ENCODE measurements around the gene CYB5D1. TPM values are rescaled to one million over a fixed set of nuclear protein-coding genes. Genes with fewer than 3 reads are reported as not detected.
"Not testable (repeated sequence)": the region's sequence is repeated elsewhere in the genome, so short reads cannot be mapped to it uniquely, and the experiment has no call there.

CYB5D1 gene, protein sequence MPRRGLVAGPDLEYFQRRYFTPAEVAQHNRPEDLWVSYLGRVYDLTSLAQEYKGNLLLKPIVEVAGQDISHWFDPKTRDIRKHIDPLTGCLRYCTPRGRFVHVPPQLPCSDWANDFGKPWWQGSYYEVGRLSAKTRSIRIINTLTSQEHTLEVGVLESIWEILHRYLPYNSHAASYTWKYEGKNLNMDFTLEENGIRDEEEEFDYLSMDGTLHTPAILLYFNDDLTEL
- 6.8 and 11.2 TPM in 2 replicates for total RNA-seq (ENCODE audit: low replicate concordance)

DNA sequence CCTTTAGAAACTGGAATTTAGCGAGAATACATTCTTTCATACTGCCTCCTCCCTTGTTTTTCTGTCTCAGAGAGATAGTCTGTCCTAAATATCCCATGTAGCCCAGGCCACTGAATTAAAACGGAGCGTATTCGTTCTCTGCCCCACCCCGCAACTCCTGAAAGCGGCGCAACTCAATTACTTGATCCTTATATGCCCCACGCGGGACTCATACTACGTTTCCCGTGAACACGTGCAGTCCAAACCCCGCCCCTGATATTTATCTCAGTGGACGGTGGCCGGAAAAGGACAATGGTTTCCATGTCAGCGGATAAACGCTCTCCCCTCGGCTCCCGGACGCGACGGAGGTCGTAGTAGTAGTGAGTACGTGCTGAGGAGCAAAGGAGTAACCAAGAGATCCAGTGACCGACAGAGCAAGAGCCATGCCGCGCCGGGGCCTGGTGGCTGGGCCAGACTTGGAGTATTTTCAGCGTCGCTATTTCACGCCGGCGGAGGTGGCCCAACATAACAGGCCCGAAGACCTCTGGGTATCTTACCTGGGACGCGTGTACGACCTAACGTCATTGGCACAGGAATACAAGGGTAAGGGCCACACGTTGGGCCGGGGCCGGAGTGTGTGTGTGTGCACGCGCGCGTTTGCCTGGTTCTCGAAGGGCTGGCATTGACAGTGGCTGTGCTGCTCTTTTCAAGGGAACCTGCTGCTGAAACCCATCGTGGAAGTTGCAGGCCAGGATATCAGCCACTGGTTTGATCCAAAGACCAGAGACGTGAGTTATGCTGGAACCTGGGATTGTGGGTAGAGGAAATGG is at the start of gene CYB5D1:
Gene CYB5D1, plus strand, starts transcription at position 291 of the 809 bp plus-strand sequence. Its CDS starts 132 bp downstream, at position 423.
- DNase-seq (ENCODE audit: low read depth): peak; percentile 96
- TF ChIP-seq, protein P1, sequence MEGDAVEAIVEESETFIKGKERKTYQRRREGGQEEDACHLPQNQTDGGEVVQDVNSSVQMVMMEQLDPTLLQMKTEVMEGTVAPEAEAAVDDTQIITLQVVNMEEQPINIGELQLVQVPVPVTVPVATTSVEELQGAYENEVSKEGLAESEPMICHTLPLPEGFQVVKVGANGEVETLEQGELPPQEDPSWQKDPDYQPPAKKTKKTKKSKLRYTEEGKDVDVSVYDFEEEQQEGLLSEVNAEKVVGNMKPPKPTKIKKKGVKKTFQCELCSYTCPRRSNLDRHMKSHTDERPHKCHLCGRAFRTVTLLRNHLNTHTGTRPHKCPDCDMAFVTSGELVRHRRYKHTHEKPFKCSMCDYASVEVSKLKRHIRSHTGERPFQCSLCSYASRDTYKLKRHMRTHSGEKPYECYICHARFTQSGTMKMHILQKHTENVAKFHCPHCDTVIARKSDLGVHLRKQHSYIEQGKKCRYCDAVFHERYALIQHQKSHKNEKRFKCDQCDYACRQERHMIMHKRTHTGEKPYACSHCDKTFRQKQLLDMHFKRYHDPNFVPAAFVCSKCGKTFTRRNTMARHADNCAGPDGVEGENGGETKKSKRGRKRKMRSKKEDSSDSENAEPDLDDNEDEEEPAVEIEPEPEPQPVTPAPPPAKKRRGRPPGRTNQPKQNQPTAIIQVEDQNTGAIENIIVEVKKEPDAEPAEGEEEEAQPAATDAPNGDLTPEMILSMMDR (IDR thresholded peaks at IDR 0.05; ENCODE audit: insufficient read depth, low read length): no peak
- peak within 1 kb of the TSS; percentile 86 for H3K4me3 ChIP-seq (ENCODE audit: low read depth, low read length)

- H3K4me3 ChIP-seq (ENCODE audit: low read depth, low read length): no peak overlapping the region
- TF ChIP-seq, protein P1 (IDR thresholded peaks at IDR 0.05; ENCODE audit: insufficient read depth, low read length): no peak
- DNase-seq (ENCODE audit: low read depth): no peak
Measured at GRCh38 chr17:7809086-7809790, 48.6 kb upstream of the CYB5D1 start.

DNA sequence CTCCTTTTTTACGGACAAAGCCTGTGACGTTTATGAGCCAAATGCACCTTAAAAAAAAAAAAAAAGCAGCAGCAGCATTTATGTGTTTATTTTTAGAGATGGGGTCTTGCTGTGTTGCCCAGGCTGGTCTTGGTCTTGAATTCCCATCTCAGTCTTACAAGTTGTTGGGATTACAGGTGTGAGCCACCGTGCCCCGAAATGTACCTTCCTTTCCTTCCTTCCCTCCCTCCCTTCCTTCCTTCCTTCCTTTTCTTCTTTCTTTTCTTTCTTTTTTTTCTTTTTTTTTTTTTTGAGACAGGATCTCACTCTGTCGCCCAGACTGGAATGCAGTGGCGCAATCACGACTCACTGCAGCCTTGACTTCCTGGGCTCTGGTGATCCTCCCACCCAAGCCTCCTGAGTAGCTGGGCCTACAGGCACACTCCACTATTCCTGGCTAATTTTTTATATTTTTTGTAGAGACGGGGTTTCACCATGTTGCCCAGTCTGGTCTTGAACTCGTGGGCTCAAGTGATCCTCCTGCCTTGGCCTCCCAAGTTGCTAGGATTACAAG is 47.9 kb upstream of the CYB5D1 start:
- H3K4me3 ChIP-seq (ENCODE audit: low read depth, low read length): not testable (repeated sequence)
- DNase-seq (ENCODE audit: low read depth): peak; percentile 35

DNA sequence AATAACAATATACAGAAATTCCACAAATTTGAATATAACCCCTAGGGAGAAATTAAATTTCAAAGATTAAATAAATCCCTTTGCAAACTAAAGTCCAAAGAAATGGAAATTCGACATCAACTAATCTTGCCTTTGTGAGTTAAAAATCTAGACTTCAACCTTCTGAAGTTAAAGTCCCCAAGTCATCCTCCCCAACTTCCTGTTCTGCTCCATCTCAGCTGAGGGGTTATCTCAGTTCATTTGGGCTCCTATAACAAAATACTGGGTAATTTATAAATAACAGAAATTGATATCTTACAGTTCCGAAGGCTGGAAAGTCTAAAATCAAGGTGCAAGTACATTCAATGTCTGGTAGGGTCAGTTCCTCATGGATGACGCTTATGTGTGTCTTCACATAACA is 46.6 kb upstream of the CYB5D1 start:
- no peak for DNase-seq (ENCODE audit: low read depth)
- TF ChIP-seq, protein P1 (IDR thresholded peaks at IDR 0.05; ENCODE audit: insufficient read depth, low read length): no peak
- no peak overlapping the region for H3K4me3 ChIP-seq (ENCODE audit: low read depth, low read length)

- TF ChIP-seq, protein P1 (IDR thresholded peaks at IDR 0.05; ENCODE audit: insufficient read depth, low read length): no peak
- no peak for DNase-seq (ENCODE audit: low read depth)
- no peak overlapping the region for H3K4me3 ChIP-seq (ENCODE audit: low read depth, low read length)
Measured at GRCh38 chr17:7814969-7815368, 42.8 kb upstream of the CYB5D1 start.

DNA sequence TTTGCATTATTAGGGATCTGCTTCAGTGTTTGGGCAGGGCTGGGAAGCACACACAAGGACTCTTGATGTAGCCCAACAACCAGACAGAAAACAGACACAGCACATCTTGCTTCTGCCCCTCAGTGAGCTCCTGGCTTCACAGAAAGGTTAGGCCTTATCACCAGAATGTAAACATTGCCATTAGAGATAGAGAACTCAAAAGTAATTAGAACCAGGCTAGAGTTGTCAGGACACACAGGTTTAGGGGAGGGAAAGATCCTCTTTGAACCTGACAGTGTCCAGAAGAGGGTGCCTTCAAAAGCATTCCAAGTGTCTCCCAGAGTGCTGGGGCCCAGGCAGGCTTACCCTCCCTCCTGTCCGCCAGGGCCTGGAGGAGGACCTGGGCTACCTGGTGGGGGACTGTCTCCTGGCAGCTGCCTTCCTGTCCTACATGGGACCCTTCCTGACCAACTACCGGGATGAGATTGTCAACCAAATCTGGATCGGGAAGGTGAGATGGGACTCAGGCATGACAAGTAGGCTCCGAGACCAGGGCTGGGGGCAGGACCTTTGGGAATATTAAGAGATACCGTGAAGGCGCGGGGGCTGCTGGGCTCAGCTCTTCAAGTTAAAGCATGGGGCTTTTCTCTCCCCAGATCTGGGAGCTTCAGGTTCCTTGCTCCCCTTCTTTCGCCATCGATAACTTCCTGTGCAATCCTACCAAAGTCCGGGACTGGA is 40.7 kb upstream of the CYB5D1 start:
- no peak overlapping the region for H3K4me3 ChIP-seq (ENCODE audit: low read depth, low read length)
- TF ChIP-seq, protein P1 (IDR thresholded peaks at IDR 0.05; ENCODE audit: insufficient read depth, low read length): no peak

More for the DNA sequence above, 40.7 kb upstream of the CYB5D1 start:
- no peak for DNase-seq (ENCODE audit: low read depth)
